T-cell (primary cell): ENCODE data around the gene NOS1. TPM values are rescaled to one million over a fixed set of nuclear protein-coding genes. Genes with fewer than 3 reads are reported as not detected.
"Not testable (repeated sequence)": the region's sequence is repeated elsewhere in the genome, so short reads cannot be mapped to it uniquely, and the experiment has no call there.

Experiments used
- ATAC-seq, 4 experiments: fragments of 200-7000 bp in 3 of 4; fragments of 150-1000 bp in 1 of 4; cut with Tn5 transposase; replicated peaks in 1 of 4; 1 replicate in 3 of 4; 2 replicates in 1 of 4; pipeline ENCODE4 v1.10.0; 2021; ENCODE audit warnings: moderate library complexity in 3 of 4, mild to moderate bottlenecking in 2 of 4, moderate number of reproducible peaks in 1 of 4
- CTCF ChIA-PET, 2 donors: fragments of 300-600 bp; sonication (Branson Sonifier 250); formaldehyde crosslinking; loops; one replicate each; lab custom pipeline; 2022; ENCODE audit warnings: antibody characterized with exemption in 2 of 2; lab: Charles Lee
- POLR2A ChIA-PET, 2 donors: fragments of 300-600 bp; sonication (Branson Sonifier 250); formaldehyde crosslinking; loops; one replicate each; lab custom pipeline; 2022; ENCODE audit warnings: antibody characterized with exemption in 2 of 2; lab: Charles Lee
- DNase-seq, 35 experiments: peaks; one replicate each; pipeline versions ENCODE4 v3.0.0 to v3.0.0-alpha.2; 2013 to 2023
- H3K27ac ChIP-seq: one replicate; pipeline ENCODE4 v1.5.1; 2013; ENCODE audit warnings: low read length
- H3K27me3 ChIP-seq, 2 experiments: replicated peaks in 1 of 2; 1 replicate in 1 of 2; 2 replicates in 1 of 2; pipeline versions ENCODE4 v1.6.1 to v1.7.0; 2013; ENCODE audit warnings: low read length in 1 of 2, mixed read lengths in 1 of 2; ENCODE audit not compliant: control insufficient read depth in 2 of 2, insufficient read depth in 2 of 2; ENCODE audit errors: extremely low read depth in 1 of 2
- H3K36me3 ChIP-seq, 2 donors: 1 replicate in 1 of 2; 2 replicates in 1 of 2; pipeline versions ENCODE4 v1.6.1 to v1.7.0; 2013; ENCODE audit warnings: low read length in 1 of 2; ENCODE audit not compliant: control insufficient read depth in 2 of 2, insufficient read depth in 1 of 2; ENCODE audit errors: extremely low read depth in 1 of 2
- H3K4me1 ChIP-seq, 2 experiments: 1 replicate in 1 of 2; 2 replicates in 1 of 2; pipeline versions ENCODE4 v1.6.1 to v1.7.0; 2013; ENCODE audit warnings: low read length in 2 of 2, mixed read lengths in 1 of 2; ENCODE audit not compliant: insufficient read depth in 2 of 2, control insufficient read depth in 1 of 2; ENCODE audit errors: extremely low read depth in 1 of 2
- H3K4me3 ChIP-seq, 2 donors: 1 replicate in 1 of 2; 2 replicates in 1 of 2; pipeline versions ENCODE4 v1.5.1 to v1.7.0; 2013; ENCODE audit warnings: mild to moderate bottlenecking in 2 of 2, low read length in 1 of 2, moderate library complexity in 1 of 2; ENCODE audit not compliant: control insufficient read depth in 1 of 2; ENCODE audit errors: extremely low read depth in 1 of 2
- H3K9me3 ChIP-seq: 2 replicates; pipeline ENCODE4 v1.7.0; 2013
- H3K27ac Mint-ChIP-seq, 2 donors: one replicate each; pipeline ENCODE4 v1.8.0; 2020 to 2021; ENCODE audit warnings: mild to moderate bottlenecking in 2 of 2, mixed read lengths in 2 of 2
- H3K27me3 Mint-ChIP-seq, 2 donors: one replicate each; pipeline ENCODE4 v1.8.0; 2021 to 2022; ENCODE audit warnings: mixed read lengths in 2 of 2
- H3K36me3 Mint-ChIP-seq: one replicate; pipeline ENCODE4 v1.8.0; 2021; ENCODE audit warnings: mixed read lengths
- H3K4me1 Mint-ChIP-seq, 3 donors: one replicate each; pipeline ENCODE4 v1.8.0; 2020 to 2022; ENCODE audit warnings: mixed read lengths in 3 of 3, mild to moderate bottlenecking in 1 of 3
- H3K4me3 Mint-ChIP-seq, 3 donors: one replicate each; pipeline ENCODE4 v1.8.0; 2020 to 2022; ENCODE audit warnings: mild to moderate bottlenecking in 3 of 3, mixed read lengths in 3 of 3, moderate library complexity in 3 of 3
- H3K9me3 Mint-ChIP-seq, 3 donors: one replicate each; pipeline ENCODE4 v1.8.0; 2020 to 2022; ENCODE audit warnings: mixed read lengths in 3 of 3
- WGBS: methylation state at CpG from one replicate; pipeline ENCODE4 v1.1.5; 2013; ENCODE audit warnings: missing lambda C conversion rate; ENCODE audit not compliant: insufficient coverage; 5-methylcytosine and 5-hydroxymethylcytosine counted together
- total RNA-seq, 35 experiments: library from RNA in 6 of 35; stranded (reverse) in 6 of 35; fragments of 120-200 nt in 1 of 35; gene quantifications; one replicate each; pipeline versions ENCODE4 v1.2.1 to v1.2.4 and lab custom pipeline; 2013 to 2026

Gene NOS1
- total RNA-seq, 5 donors from 2014 or later (not counting 1 experiment from before 2014, with no cell fraction given) = 0.03 TPM; not detected in 4

GRCh38 chr12:117202556-117202955, 158.9 kb downstream of the NOS1 start:
- DNase-seq (no peak), ATAC-seq (no peak)
- Histone ChIP-seq H3K27me3 (peaks cover 3 to 26% of the 10 kb centered on the region in 2 experiments), H3K4me1 (no peaks in the 10 kb centered on the region), H3K27ac (no peak overlapping the region), H3K4me3 (no peak overlapping the region), H3K36me3 (no peaks in the 10 kb centered on the region), H3K9me3 (no peaks in the 10 kb centered on the region)
- 25% methylated on average over 2 of the region's 9 CpGs for WGBS
- ChIA-PET CTCF (no interaction called here), POLR2A (no interaction called here)
- no peaks in the 10 kb centered on the region for H3K9me3 Mint-ChIP-seq
- no peak overlapping the region for H3K27ac Mint-ChIP-seq
- no peaks in the 10 kb centered on the region for H3K36me3 Mint-ChIP-seq
- H3K4me3 Mint-ChIP-seq = no peak overlapping the region
- H3K27me3 Mint-ChIP-seq = peaks cover 20 to 24% of the 10 kb centered on the region in 2 donors
- H3K4me1 Mint-ChIP-seq = no peaks in the 10 kb centered on the region

GRCh38 chr12:117202033-117202432, 159.4 kb downstream of the NOS1 start:
- no peaks in the 10 kb centered on the region for H3K4me1 Mint-ChIP-seq
- H3K27me3 ChIP-seq = peaks cover 3 to 24% of the 10 kb centered on the region in 2 experiments
- H3K9me3 ChIP-seq = no peaks in the 10 kb centered on the region
- H3K9me3 Mint-ChIP-seq = no peaks in the 10 kb centered on the region
- H3K4me3 Mint-ChIP-seq = no peak overlapping the region
- H3K4me1 ChIP-seq = no peaks in the 10 kb centered on the region
- CTCF ChIA-PET = no interaction called here
- no peak overlapping the region for H3K4me3 ChIP-seq
- DNase-seq (no peak), ATAC-seq (no peak)
- peaks cover 18 to 25% of the 10 kb centered on the region in 2 donors for H3K27me3 Mint-ChIP-seq
- POLR2A ChIA-PET = no interaction called here
- no peak overlapping the region for H3K27ac Mint-ChIP-seq
- H3K36me3 Mint-ChIP-seq = no peaks in the 10 kb centered on the region
- H3K27ac ChIP-seq = no peak overlapping the region
- no peaks in the 10 kb centered on the region for H3K36me3 ChIP-seq
- WGBS = 84% methylated on average over 7 of the region's 9 CpGs

GRCh38 chr12:117199956-117200744, 161.3 kb downstream of the NOS1 start:
- 81% methylated on average over 3 of the region's 8 CpGs for WGBS
- H3K9me3 Mint-ChIP-seq, DNase-seq, H3K4me3 Mint-ChIP-seq, H3K36me3 ChIP-seq, H3K9me3 ChIP-seq, H3K4me1 Mint-ChIP-seq, H3K27ac Mint-ChIP-seq, H3K4me1 ChIP-seq, ATAC-seq, H3K36me3 Mint-ChIP-seq, H3K27ac ChIP-seq, H3K4me3 ChIP-seq: not testable (repeated sequence)
- H3K27me3 Mint-ChIP-seq = peaks cover 18 to 22% of the 10 kb centered on the region in 2 donors
- CTCF ChIA-PET = interaction anchor here (0.6 to 1.1 kb wide), 5 partner anchors 12 to 111 kb away, joined by 3 to 7 read pairs (median 4); no protein-coding TSS in a partner anchor
- peaks cover 3 to 18% of the 10 kb centered on the region in 2 experiments for H3K27me3 ChIP-seq
- POLR2A ChIA-PET = interaction anchor here in 1 of 2 donors (0.6 kb wide), 1 partner anchor 32 kb away, joined by 3 read pairs; no protein-coding TSS in a partner anchor

GRCh38 chr12:117196334-117196733, 165.1 kb downstream of the NOS1 start:
- H3K4me3 ChIP-seq, H3K4me1 ChIP-seq, H3K9me3 Mint-ChIP-seq, POLR2A ChIA-PET, H3K36me3 Mint-ChIP-seq, H3K9me3 ChIP-seq, H3K27ac Mint-ChIP-seq, H3K27ac ChIP-seq, H3K4me1 Mint-ChIP-seq, ATAC-seq, DNase-seq, H3K4me3 Mint-ChIP-seq, H3K36me3 ChIP-seq, CTCF ChIA-PET: not testable (repeated sequence)
- H3K27me3 Mint-ChIP-seq = peaks cover 12 to 14% of the 10 kb centered on the region in 2 donors
- peaks cover 6 to 10% of the 10 kb centered on the region in 2 experiments for H3K27me3 ChIP-seq
- WGBS = 83% methylated on average over 6 of the region's 6 CpGs

DNA sequence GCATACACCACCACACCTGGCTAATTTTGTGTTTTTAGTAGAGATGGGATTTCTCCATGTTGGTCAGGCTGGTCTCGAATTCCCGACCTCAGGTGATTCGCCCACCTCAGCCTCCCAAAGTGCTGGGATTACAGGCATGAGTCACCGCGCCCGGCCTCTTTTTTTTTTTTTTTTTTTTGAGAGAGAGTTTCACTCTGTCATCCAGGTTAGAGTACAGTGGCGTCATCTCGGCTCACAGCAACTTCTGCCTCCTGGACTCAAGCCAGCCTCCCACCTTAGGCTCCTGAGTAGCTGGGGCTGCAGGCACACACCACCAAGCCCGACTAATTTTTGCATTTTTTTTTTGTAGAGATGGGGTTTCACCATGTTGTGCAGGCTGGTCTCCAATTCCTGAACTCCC, 166.4 kb downstream of the NOS1 start:
- DNase-seq, H3K4me3 ChIP-seq, H3K36me3 Mint-ChIP-seq, H3K36me3 ChIP-seq, H3K9me3 ChIP-seq, CTCF ChIA-PET, H3K4me1 ChIP-seq, H3K27ac Mint-ChIP-seq, ATAC-seq, H3K27ac ChIP-seq, H3K4me3 Mint-ChIP-seq, POLR2A ChIA-PET, H3K27me3 ChIP-seq, H3K9me3 Mint-ChIP-seq: not testable (repeated sequence)
- Mint-ChIP-seq H3K27me3 (peaks cover 10% of the 10 kb centered on the region in 2 donors), H3K4me1 (peaks cover 6 to 13% (median 7%) of the 10 kb centered on the region in 3 donors)
- WGBS = no CpG with 5 or more reads among the region's 9 CpGs

DNA sequence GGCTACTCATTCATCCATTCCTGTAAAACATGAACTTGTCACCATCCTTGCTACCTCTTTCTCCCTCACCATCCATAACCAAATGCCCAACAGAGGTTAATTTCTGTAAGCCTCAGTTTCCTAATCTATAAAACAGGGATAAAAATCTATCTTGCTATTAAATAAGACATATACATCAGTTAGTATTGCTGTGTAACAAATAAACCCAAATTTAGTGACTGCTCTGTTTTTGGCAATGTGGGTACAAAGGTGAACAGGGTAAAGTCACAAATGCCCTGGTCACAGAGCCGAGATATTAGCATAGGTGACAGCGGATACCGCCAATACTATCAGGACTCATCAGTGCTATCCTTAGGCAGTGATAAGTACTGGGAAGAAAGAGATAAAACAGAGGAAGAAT, 167.5 kb downstream of the NOS1 start:
- H3K4me3 Mint-ChIP-seq = no peak overlapping the region

More for the DNA sequence above, 167.5 kb downstream of the NOS1 start:
- no peaks in the 10 kb centered on the region for H3K9me3 ChIP-seq
- no peak overlapping the region for H3K4me3 ChIP-seq
- H3K27me3 ChIP-seq = peaks cover 3 to 4% of the 10 kb centered on the region in 2 experiments
- CTCF ChIA-PET = no interaction called here
- DNase-seq = no peak
- no peaks in the 10 kb centered on the region for H3K9me3 Mint-ChIP-seq
- H3K4me1 ChIP-seq = peaks cover 11 to 16% of the 10 kb centered on the region in 2 experiments
- no peak overlapping the region for H3K27ac ChIP-seq
- no peaks in the 10 kb centered on the region for H3K36me3 ChIP-seq
- peaks cover 10% of the 10 kb centered on the region in 2 donors for H3K27me3 Mint-ChIP-seq
- H3K27ac Mint-ChIP-seq = no peak overlapping the region
- no peaks in the 10 kb centered on the region for H3K36me3 Mint-ChIP-seq
- peaks cover 15 to 21% (median 16%) of the 10 kb centered on the region in 3 donors for H3K4me1 Mint-ChIP-seq
- ATAC-seq = no peak
- POLR2A ChIA-PET = no interaction called here
- no CpG with 5 or more reads among the region's 3 CpGs for WGBS
